GM23338 (cell line): Measurements from ENCODE around the gene TRHDE. TPM values are rescaled to one million over a fixed set of nuclear protein-coding genes. Genes with fewer than 3 reads are reported as not detected.
A peak's percentile ranks its signal among the peaks of the same experiment; 100 is the strongest.

Experiments used
- ATAC-seq: fragments of 200-7000 bp; cut with Tn5 transposase; 3 replicates; pipeline ENCODE4 v1.9.1; 2020
- DNase-seq: peaks from one replicate; pipeline ENCODE4 v3.0.0-alpha.2; 2015; ENCODE audit warnings: low spot score
- H2AFZ ChIP-seq: fragments of 200-600 bp; sonication (generic); 2 replicates; pipeline ENCODE4 v1.8.0; 2016; ENCODE audit warnings: antibody characterized with exemption, mild to moderate bottlenecking, moderate library complexity
- H3F3A ChIP-seq: fragments of 200-600 bp; sonication (generic); replicated peaks from 2 replicates; pipeline ENCODE4 v1.8.0; 2017; ENCODE audit warnings: antibody characterized with exemption, mixed run types, low read depth
- H3K27ac ChIP-seq: fragments of 200-600 bp; sonication (generic); 2 replicates; pipeline ENCODE4 v1.6.1; 2016; ENCODE audit warnings: low read depth
- H3K27me3 ChIP-seq: fragments of 200-600 bp; sonication (generic); 2 replicates; pipeline ENCODE4 v1.8.0; 2016; ENCODE audit warnings: mild to moderate bottlenecking, mixed run types, moderate library complexity; ENCODE audit not compliant: insufficient read depth
- H3K36me3 ChIP-seq: fragments of 200-600 bp; sonication (generic); 2 replicates; pipeline ENCODE4 v1.8.0; 2016; ENCODE audit warnings: mild to moderate bottlenecking; ENCODE audit not compliant: insufficient read depth
- H3K4me1 ChIP-seq: fragments of 200-600 bp; sonication (generic); 2 replicates; pipeline ENCODE4 v1.8.0; 2016; ENCODE audit warnings: mild to moderate bottlenecking, moderate library complexity; ENCODE audit not compliant: insufficient read depth
- H3K4me2 ChIP-seq: fragments of 200-600 bp; sonication (generic); 2 replicates; pipeline ENCODE4 v1.7.1; 2017; ENCODE audit warnings: mixed run types
- H3K4me3 ChIP-seq: fragments of 200-600 bp; sonication (generic); 2 replicates; pipeline ENCODE4 v1.6.1; 2016; ENCODE audit warnings: mixed run types
- H3K79me2 ChIP-seq: fragments of 200-600 bp; sonication (generic); replicated peaks from 2 replicates; pipeline ENCODE4 v1.8.0; 2017; ENCODE audit warnings: mild to moderate bottlenecking; ENCODE audit not compliant: insufficient read depth
- H3K9me2 ChIP-seq: fragments of 200-600 bp; sonication (generic); 2 replicates; pipeline ENCODE4 v1.8.0; 2017; ENCODE audit not compliant: insufficient read depth
- H4K20me1 ChIP-seq: fragments of 200-600 bp; sonication (generic); replicated peaks from 2 replicates; pipeline ENCODE4 v1.8.0; 2017; ENCODE audit warnings: mild to moderate bottlenecking; ENCODE audit not compliant: insufficient read depth
- H3K27ac Mint-ChIP-seq: 2 replicates; pipeline ENCODE4 v1.8.0; 2020; ENCODE audit warnings: inconsistent platforms, mild to moderate bottlenecking, moderate library complexity, mixed read lengths
- H3K27me3 Mint-ChIP-seq: 3 replicates; pipeline ENCODE4 v1.8.0; 2022; ENCODE audit warnings: low read depth, mild to moderate bottlenecking, moderate library complexity, mixed read lengths, inconsistent platforms; ENCODE audit not compliant: insufficient read depth, poor library complexity
- H3K36me3 Mint-ChIP-seq: 3 replicates; pipeline ENCODE4 v1.8.0; 2021; ENCODE audit warnings: low read depth, mild to moderate bottlenecking, inconsistent platforms, moderate library complexity, mixed read lengths
- H3K4me1 Mint-ChIP-seq: 3 replicates; pipeline ENCODE4 v1.8.0; 2020; ENCODE audit warnings: mild to moderate bottlenecking, inconsistent platforms, mixed read lengths
- H3K4me3 Mint-ChIP-seq: 3 replicates; pipeline ENCODE4 v1.8.0; 2021; ENCODE audit warnings: moderate library complexity, mild to moderate bottlenecking, inconsistent platforms, mixed read lengths
- H3K9me3 Mint-ChIP-seq: 3 replicates; pipeline ENCODE4 v1.8.0; 2020; ENCODE audit warnings: moderate library complexity, mild to moderate bottlenecking, inconsistent platforms, mixed read lengths
- CREB1 ChIP-seq: fragments of 250-450 bp; sonication (Bioruptor Pico); IDR thresholded peaks from 2 replicates; pipeline ENCODE4 v1.5.0; 2020; ENCODE audit warnings: low read depth, mild to moderate bottlenecking, moderate library complexity
- EZH2 ChIP-seq: fragments of 200-600 bp; sonication (generic); IDR thresholded peaks from one replicate; pipeline ENCODE4 v1.8.0; 2017; ENCODE audit warnings: antibody characterized with exemption, mild to moderate bottlenecking, low read depth; ENCODE audit not compliant: unreplicated experiment
- NANOG ChIP-seq: IDR thresholded peaks from 2 replicates; pipeline ENCODE4 v1.6.1; 2016; ENCODE audit warnings: antibody characterized with exemption, borderline replicate concordance
- POLR2AphosphoS5 ChIP-seq: IDR thresholded peaks from 2 replicates; pipeline ENCODE4 v1.6.1; 2016; ENCODE audit warnings: antibody characterized with exemption, low read depth
- STAT1 ChIP-seq: IDR thresholded peaks from one replicate; pipeline ENCODE4 v1.6.1; 2016; ENCODE audit warnings: antibody characterized with exemption; ENCODE audit not compliant: unreplicated experiment
- polyA plus RNA-seq: library from polyadenylated mRNA; unstranded; fragments of >200 nt; fragmentation: Nextera tagmentation; extraction: Ambion mirVana; gene quantifications from 2 replicates; pipeline ENCODE4 v1.2.1, GENCODE V29; 2016
- total RNA-seq: library from RNA; depleted of rRNA; stranded (reverse); fragments of >200 nt; shearing (Covaris generic); gene quantifications from 2 replicates; pipeline ENCODE4 v1.2.3, GENCODE V29; 2014
- TF ChIP-seq, protein P1 (sequence below): fragments of 250-450 bp; sonication (Bioruptor Pico); IDR thresholded peaks from 2 replicates; pipeline ENCODE4 v1.5.0; 2020; ENCODE audit warnings: mild to moderate bottlenecking, moderate library complexity
- TF ChIP-seq, protein P2 (sequence below), 2 experiments: fragments of 200-600 bp in 1 of 2; sonication (generic) in 1 of 2; conservative IDR thresholded peaks; 2 replicates each; pipeline versions ENCODE4 v1.5.1 to v1.6.1; 2016 to 2017; ENCODE audit warnings: antibody characterized with exemption in 2 of 2, low read depth in 2 of 2, mild to moderate bottlenecking in 2 of 2, moderate library complexity in 1 of 2
- TF ChIP-seq, protein P3 (sequence below): IDR thresholded peaks from one replicate; pipeline ENCODE4 v1.6.1; 2018; ENCODE audit warnings: antibody characterized with exemption; ENCODE audit not compliant: unreplicated experiment
- TF ChIP-seq, protein P4 (sequence below): IDR thresholded peaks from 2 replicates; pipeline ENCODE4 v1.6.1; 2016; ENCODE audit warnings: antibody characterized with exemption

The TRHDE gene
- total and polyA plus RNA-seq, 2 experiments from 2014 or later: 1.3 to 7.7 TPM

DNA sequence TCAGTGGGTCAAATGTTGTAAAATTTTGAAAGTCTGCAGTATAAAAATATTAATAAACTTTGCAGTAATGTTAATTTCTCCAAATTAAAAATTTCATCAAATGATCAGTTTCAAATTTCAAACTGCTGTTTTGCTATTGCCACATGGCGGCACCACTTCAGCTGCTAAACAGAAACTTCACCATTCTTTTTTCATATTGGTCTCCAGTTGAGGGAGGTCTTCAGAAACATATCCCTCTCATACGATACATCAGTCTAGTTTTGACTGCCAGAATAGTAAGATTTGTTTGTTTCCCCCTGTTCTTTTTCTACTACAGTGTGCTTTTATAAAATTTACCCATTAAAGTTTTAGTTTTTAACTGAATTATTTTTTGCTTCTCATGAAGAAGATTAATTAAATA lies 4.2 kb upstream of the TRHDE start:
- no peak overlapping the region for H3K4me3 ChIP-seq
- H3K27ac Mint-ChIP-seq: no peak overlapping the region
- peak; percentile 20 for DNase-seq
- H3K27ac ChIP-seq: no peak overlapping the region
- peaks cover 25% of the 10 kb centered on the region for H3K4me1 ChIP-seq
- no peaks in the 10 kb centered on the region for H3F3A ChIP-seq
- 0 out of 2 replicates have a peak overlapping the region, but pooled peaks have one; percentile 5 for H3K4me2 ChIP-seq
- no peak overlapping the region for H3K4me3 Mint-ChIP-seq
- H3K4me1 Mint-ChIP-seq: peaks cover 27% of the 10 kb centered on the region
- H3K27me3 ChIP-seq: peaks cover 8% of the 10 kb centered on the region
- H3K9me3 Mint-ChIP-seq: no peaks in the 10 kb centered on the region
- no peaks in the 10 kb centered on the region for H3K36me3 ChIP-seq
- no peaks in the 10 kb centered on the region for H3K9me2 ChIP-seq
- H4K20me1 ChIP-seq: no peaks in the 10 kb centered on the region
- no peak overlapping the region for H2AFZ ChIP-seq
- ATAC-seq: no peak
- peaks cover 17% of the 10 kb centered on the region; the same call in 1 of the 2 replicates for H3K79me2 ChIP-seq
- H3K27me3 Mint-ChIP-seq: peaks cover 15% of the 10 kb centered on the region
- H3K36me3 Mint-ChIP-seq: no peaks in the 10 kb centered on the region
- TF ChIP-seq, protein P1, sequence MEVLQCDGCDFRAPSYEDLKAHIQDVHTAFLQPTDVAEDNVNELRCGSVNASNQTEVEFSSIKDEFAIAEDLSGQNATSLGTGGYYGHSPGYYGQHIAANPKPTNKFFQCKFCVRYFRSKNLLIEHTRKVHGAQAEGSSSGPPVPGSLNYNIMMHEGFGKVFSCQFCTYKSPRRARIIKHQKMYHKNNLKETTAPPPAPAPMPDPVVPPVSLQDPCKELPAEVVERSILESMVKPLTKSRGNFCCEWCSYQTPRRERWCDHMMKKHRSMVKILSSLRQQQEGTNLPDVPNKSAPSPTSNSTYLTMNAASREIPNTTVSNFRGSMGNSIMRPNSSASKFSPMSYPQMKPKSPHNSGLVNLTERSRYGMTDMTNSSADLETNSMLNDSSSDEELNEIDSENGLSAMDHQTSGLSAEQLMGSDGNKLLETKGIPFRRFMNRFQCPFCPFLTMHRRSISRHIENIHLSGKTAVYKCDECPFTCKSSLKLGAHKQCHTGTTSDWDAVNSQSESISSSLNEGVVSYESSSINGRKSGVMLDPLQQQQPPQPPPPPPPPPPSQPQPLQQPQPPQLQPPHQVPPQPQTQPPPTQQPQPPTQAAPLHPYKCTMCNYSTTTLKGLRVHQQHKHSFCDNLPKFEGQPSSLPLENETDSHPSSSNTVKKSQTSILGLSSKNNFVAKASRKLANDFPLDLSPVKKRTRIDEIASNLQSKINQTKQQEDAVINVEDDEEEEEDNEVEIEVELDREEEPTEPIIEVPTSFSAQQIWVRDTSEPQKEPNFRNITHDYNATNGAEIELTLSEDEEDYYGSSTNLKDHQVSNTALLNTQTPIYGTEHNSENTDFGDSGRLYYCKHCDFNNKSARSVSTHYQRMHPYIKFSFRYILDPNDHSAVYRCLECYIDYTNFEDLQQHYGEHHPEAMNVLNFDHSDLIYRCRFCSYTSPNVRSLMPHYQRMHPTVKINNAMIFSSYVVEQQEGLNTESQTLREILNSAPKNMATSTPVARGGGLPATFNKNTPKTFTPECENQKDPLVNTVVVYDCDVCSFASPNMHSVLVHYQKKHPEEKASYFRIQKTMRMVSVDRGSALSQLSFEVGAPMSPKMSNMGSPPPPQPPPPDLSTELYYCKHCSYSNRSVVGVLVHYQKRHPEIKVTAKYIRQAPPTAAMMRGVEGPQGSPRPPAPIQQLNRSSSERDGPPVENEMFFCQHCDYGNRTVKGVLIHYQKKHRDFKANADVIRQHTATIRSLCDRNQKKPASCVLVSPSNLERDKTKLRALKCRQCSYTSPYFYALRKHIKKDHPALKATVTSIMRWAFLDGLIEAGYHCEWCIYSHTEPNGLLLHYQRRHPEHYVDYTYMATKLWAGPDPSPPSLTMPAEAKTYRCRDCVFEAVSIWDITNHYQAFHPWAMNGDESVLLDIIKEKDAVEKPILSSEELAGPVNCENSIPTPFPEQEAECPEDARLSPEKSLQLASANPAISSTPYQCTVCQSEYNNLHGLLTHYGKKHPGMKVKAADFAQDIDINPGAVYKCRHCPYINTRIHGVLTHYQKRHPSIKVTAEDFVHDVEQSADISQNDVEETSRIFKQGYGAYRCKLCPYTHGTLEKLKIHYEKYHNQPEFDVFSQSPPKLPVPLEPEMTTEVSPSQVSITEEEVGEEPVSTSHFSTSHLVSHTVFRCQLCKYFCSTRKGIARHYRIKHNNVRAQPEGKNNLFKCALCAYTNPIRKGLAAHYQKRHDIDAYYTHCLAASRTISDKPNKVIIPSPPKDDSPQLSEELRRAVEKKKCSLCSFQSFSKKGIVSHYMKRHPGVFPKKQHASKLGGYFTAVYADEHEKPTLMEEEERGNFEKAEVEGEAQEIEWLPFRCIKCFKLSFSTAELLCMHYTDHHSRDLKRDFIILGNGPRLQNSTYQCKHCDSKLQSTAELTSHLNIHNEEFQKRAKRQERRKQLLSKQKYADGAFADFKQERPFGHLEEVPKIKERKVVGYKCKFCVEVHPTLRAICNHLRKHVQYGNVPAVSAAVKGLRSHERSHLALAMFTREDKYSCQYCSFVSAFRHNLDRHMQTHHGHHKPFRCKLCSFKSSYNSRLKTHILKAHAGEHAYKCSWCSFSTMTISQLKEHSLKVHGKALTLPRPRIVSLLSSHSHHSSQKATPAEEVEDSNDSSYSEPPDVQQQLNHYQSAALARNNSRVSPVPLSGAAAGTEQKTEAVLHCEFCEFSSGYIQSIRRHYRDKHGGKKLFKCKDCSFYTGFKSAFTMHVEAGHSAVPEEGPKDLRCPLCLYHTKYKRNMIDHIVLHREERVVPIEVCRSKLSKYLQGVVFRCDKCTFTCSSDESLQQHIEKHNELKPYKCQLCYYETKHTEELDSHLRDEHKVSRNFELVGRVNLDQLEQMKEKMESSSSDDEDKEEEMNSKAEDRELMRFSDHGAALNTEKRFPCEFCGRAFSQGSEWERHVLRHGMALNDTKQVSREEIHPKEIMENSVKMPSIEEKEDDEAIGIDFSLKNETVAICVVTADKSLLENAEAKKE (CRISPR knock-in tag): no peak
- TF ChIP-seq, protein P2, sequence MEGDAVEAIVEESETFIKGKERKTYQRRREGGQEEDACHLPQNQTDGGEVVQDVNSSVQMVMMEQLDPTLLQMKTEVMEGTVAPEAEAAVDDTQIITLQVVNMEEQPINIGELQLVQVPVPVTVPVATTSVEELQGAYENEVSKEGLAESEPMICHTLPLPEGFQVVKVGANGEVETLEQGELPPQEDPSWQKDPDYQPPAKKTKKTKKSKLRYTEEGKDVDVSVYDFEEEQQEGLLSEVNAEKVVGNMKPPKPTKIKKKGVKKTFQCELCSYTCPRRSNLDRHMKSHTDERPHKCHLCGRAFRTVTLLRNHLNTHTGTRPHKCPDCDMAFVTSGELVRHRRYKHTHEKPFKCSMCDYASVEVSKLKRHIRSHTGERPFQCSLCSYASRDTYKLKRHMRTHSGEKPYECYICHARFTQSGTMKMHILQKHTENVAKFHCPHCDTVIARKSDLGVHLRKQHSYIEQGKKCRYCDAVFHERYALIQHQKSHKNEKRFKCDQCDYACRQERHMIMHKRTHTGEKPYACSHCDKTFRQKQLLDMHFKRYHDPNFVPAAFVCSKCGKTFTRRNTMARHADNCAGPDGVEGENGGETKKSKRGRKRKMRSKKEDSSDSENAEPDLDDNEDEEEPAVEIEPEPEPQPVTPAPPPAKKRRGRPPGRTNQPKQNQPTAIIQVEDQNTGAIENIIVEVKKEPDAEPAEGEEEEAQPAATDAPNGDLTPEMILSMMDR (conservative IDR thresholded peaks at IDR 0.05; ENCODE audit: low read depth in 2 of 2): peak; percentile 40 to 47

DNA sequence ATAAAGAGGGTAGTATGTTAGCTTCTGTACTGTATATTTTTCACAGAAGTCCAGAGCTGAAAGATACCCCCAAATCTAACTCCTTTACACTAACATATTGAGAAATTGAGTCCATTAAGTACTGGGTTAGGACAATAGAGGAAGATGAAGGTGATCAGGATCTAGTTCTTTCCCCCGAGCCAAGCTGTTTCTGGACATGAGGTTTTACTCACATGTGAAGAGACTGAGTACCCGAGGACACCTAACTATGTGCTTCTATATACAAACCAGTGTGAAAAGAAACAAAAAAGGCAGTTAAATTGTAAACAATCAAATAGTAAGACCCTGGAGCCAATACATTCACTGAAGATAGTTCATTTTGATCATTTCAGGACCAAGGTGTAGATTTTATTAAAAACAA lies 3.8 kb upstream of the TRHDE start:
- Mint-ChIP-seq H3K27ac (no peak overlapping the region), H3K4me3 (no peak overlapping the region), H3K9me3 (no peaks in the 10 kb centered on the region), H3K36me3 (no peaks in the 10 kb centered on the region), H3K27me3 (peaks cover 18% of the 10 kb centered on the region), H3K4me1 (peaks cover 27% of the 10 kb centered on the region)
- Histone ChIP-seq H2AFZ (no peak overlapping the region), H3K4me1 (peaks cover 25% of the 10 kb centered on the region), H3K79me2 (peaks cover 17% of the 10 kb centered on the region; the same call in 1 of the 2 replicates), H3K9me2 (no peaks in the 10 kb centered on the region), H3K36me3 (no peaks in the 10 kb centered on the region), H3K27me3 (peaks cover 12% of the 10 kb centered on the region), H4K20me1 (no peaks in the 10 kb centered on the region), H3K27ac (no peak overlapping the region), H3K4me3 (no peak overlapping the region), H3K4me2 (0 out of 2 replicates have a peak overlapping the region, but pooled peaks have one; percentile 5), H3F3A (no peaks in the 10 kb centered on the region)
- TF ChIP-seq STAT1: no peak
- TF ChIP-seq, protein P3, sequence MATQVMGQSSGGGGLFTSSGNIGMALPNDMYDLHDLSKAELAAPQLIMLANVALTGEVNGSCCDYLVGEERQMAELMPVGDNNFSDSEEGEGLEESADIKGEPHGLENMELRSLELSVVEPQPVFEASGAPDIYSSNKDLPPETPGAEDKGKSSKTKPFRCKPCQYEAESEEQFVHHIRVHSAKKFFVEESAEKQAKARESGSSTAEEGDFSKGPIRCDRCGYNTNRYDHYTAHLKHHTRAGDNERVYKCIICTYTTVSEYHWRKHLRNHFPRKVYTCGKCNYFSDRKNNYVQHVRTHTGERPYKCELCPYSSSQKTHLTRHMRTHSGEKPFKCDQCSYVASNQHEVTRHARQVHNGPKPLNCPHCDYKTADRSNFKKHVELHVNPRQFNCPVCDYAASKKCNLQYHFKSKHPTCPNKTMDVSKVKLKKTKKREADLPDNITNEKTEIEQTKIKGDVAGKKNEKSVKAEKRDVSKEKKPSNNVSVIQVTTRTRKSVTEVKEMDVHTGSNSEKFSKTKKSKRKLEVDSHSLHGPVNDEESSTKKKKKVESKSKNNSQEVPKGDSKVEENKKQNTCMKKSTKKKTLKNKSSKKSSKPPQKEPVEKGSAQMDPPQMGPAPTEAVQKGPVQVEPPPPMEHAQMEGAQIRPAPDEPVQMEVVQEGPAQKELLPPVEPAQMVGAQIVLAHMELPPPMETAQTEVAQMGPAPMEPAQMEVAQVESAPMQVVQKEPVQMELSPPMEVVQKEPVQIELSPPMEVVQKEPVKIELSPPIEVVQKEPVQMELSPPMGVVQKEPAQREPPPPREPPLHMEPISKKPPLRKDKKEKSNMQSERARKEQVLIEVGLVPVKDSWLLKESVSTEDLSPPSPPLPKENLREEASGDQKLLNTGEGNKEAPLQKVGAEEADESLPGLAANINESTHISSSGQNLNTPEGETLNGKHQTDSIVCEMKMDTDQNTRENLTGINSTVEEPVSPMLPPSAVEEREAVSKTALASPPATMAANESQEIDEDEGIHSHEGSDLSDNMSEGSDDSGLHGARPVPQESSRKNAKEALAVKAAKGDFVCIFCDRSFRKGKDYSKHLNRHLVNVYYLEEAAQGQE: no peak
- TF ChIP-seq EZH2: no peak
- TF ChIP-seq, protein P4, sequence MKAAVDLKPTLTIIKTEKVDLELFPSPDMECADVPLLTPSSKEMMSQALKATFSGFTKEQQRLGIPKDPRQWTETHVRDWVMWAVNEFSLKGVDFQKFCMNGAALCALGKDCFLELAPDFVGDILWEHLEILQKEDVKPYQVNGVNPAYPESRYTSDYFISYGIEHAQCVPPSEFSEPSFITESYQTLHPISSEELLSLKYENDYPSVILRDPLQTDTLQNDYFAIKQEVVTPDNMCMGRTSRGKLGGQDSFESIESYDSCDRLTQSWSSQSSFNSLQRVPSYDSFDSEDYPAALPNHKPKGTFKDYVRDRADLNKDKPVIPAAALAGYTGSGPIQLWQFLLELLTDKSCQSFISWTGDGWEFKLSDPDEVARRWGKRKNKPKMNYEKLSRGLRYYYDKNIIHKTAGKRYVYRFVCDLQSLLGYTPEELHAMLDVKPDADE: no peak
- TF ChIP-seq CREB1 (CRISPR knock-in tag): no peak
- TF ChIP-seq POLR2AphosphoS5: no peak
- no peak for TF ChIP-seq NANOG
- ATAC-seq (no peak), DNase-seq (no peak)
